Stimulated activated naive CD8-positive, alpha-beta T cell treated with anti-CD3 and anti-CD28 coated beads, Interleukin-15, Interleukin-2, amounts not matched to agents 100 ng/mL and 50 ng/mL, for 24 hours (primary cell): ENCODE results near the gene NUP188.
"Not testable (repeated sequence)": the region's sequence is repeated elsewhere in the genome, so short reads cannot be mapped to it uniquely, and the experiment has no call there.

Experiments
- H3K27ac Mint-ChIP-seq: one replicate; pipeline ENCODE4 v1.8.0; 2021; ENCODE audit warnings: mild to moderate bottlenecking, mixed read lengths
- H3K27me3 Mint-ChIP-seq: one replicate; pipeline ENCODE4 v1.8.0; 2021; ENCODE audit warnings: mixed read lengths
- H3K36me3 Mint-ChIP-seq: one replicate; pipeline ENCODE4 v1.8.0; 2021; ENCODE audit warnings: low read depth, mixed read lengths
- H3K4me1 Mint-ChIP-seq: one replicate; pipeline ENCODE4 v1.8.0; 2021; ENCODE audit warnings: low read depth, mixed read lengths
- H3K4me3 Mint-ChIP-seq: one replicate; pipeline ENCODE4 v1.8.0; 2021; ENCODE audit warnings: mild to moderate bottlenecking, mixed read lengths
- H3K9me3 Mint-ChIP-seq: one replicate; pipeline ENCODE4 v1.8.0; 2021; ENCODE audit warnings: mixed read lengths

The NUP188 gene

DNA sequence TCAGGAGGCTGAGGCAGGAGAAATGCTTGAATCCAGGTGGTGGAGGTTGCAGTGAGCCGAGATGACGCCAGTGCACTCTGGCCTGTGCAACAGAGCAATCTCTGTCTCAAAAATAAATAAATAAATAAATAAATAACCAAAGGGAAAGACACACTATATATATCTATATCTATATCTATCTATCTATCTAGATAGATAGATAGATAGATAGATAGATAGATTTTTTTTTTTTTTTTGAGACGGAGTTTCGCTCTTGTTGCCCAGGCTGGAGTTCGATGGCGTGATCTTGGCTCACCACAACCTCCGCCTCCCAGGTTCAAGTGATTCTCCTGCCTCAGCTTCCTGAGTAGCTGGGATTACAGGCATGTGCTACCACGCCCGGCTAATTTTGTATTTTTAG, 13.9 kb downstream of the NUP188 start:
- H3K27ac Mint-ChIP-seq, H3K9me3 Mint-ChIP-seq, H3K27me3 Mint-ChIP-seq, H3K4me3 Mint-ChIP-seq, H3K4me1 Mint-ChIP-seq: not testable (repeated sequence)
- H3K36me3 Mint-ChIP-seq: peaks cover 52% of the 10 kb centered on the region

DNA sequence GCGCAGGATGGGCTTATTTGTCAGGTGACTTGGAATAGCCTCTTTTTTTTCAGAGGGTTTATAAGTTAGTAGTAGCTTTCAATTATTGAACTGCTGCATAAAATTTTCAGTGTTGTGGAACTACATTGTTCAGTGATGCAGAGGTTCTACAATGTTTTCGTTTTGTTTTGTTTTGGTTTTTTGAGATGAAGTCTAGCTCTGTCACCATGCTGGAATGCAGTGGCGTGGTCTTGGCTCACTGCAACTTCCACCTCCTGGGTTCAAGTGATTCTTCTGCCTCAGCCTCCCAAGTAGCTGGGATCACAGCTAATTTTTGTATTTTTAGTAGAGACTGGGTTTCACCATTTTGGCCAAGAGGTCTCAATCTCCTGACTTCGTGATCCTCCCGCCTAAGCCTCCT, 22.0 kb downstream of the NUP188 start:
- H3K27ac Mint-ChIP-seq: no peak overlapping the region
- no peaks in the 10 kb centered on the region for H3K4me1 Mint-ChIP-seq
- H3K36me3 Mint-ChIP-seq: peaks cover 61% of the 10 kb centered on the region
- no peaks in the 10 kb centered on the region for H3K9me3 Mint-ChIP-seq
- H3K4me3 Mint-ChIP-seq: no peak overlapping the region
- no peaks in the 10 kb centered on the region for H3K27me3 Mint-ChIP-seq

DNA sequence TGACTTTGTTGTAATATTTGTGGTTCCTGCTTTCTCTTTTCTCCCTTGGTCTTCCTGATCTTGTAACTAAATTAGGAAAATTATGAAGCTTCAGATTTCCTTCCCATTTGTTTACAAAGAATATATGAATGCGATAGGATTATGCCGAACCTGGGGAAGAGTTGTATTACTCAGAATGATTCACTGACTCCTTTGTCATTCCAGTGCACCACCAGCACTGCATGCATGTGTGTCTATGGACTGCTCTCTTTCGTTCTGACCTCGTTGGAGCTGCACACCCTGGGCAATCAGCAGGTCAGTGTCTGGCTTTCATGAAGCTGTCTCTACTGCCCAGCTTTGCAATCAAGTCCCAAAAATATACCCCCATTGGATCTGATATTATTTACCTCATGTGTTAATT, 25.5 kb downstream of the NUP188 start:
- H3K4me3 Mint-ChIP-seq: no peak overlapping the region
- H3K27me3 Mint-ChIP-seq: no peaks in the 10 kb centered on the region
- peaks cover 71% of the 10 kb centered on the region for H3K36me3 Mint-ChIP-seq
- H3K27ac Mint-ChIP-seq: no peak overlapping the region
- H3K4me1 Mint-ChIP-seq: no peaks in the 10 kb centered on the region
- no peaks in the 10 kb centered on the region for H3K9me3 Mint-ChIP-seq

DNA sequence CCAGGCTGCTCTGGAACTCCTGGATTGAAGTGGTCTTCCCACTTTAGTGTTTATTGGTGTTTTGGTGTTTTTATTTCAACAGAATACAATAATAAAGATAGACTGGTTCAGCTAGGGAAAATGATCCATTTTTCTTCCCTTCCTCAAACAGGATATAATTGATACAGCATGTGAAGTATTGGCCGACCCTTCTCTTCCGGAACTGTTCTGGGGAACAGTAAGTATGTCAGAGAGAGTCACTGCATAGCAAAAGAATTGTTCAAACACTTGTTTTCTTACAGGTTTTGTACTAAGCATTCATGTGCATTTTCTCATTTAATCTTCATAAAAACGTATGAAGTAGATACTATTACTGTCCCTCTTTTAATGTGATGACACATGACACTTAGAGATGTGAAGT, 31.6 kb downstream of the NUP188 start:
- H3K4me1 Mint-ChIP-seq: no peaks in the 10 kb centered on the region
- H3K4me3 Mint-ChIP-seq: no peak overlapping the region
- H3K36me3 Mint-ChIP-seq: peaks cover 71% of the 10 kb centered on the region
- H3K27ac Mint-ChIP-seq: no peak overlapping the region
- no peaks in the 10 kb centered on the region for H3K27me3 Mint-ChIP-seq
- no peaks in the 10 kb centered on the region for H3K9me3 Mint-ChIP-seq

DNA sequence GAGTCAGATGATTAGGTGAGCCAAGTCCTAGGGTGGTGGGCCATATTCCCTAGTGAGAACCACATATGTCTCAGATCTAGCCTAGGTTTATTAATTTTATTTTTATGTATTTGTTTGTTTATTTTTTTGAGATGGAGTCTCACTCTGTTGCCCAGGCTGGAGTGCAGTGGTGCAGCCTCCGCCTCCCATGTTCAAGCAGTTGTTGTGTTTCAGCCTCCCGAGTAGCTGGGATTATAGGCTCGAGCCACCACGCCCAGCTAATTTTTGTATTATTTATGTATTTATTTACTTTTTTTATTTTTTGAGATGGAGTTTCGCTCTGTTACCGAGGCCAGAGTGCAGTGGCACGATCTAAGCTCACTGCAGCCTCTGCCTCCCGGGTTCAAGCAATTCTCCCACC, 36.0 kb downstream of the NUP188 start:
- H3K9me3 Mint-ChIP-seq: no peaks in the 10 kb centered on the region
- peaks cover 84% of the 10 kb centered on the region for H3K36me3 Mint-ChIP-seq
- H3K27me3 Mint-ChIP-seq: no peaks in the 10 kb centered on the region
- no peak overlapping the region for H3K4me3 Mint-ChIP-seq
- H3K4me1 Mint-ChIP-seq: no peaks in the 10 kb centered on the region
- no peak overlapping the region for H3K27ac Mint-ChIP-seq

DNA sequence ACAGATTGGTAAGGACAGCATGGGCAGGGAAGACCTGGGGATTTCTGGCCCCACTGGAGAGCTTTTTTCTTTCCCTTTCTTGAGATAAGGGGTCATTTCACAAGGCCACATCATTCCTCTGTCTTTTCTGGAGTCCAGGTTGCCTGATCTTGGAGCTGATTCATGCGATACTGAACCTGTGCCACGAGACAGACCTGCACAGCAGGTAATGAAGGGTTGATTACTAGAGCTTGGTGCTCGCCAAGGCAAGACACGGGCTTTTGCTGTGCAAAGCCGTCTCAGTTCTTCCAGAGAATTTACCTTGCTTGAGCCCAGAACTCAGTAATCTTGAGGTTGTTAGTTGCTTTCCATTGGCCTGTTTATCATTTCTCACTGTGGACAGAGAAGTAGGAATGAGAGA, 39.2 kb downstream of the NUP188 start:
- Mint-ChIP-seq H3K27ac (no peak overlapping the region), H3K27me3 (no peaks in the 10 kb centered on the region), H3K36me3 (peaks cover 64% of the 10 kb centered on the region), H3K4me1 (no peaks in the 10 kb centered on the region), H3K9me3 (no peaks in the 10 kb centered on the region), H3K4me3 (no peak overlapping the region)

DNA sequence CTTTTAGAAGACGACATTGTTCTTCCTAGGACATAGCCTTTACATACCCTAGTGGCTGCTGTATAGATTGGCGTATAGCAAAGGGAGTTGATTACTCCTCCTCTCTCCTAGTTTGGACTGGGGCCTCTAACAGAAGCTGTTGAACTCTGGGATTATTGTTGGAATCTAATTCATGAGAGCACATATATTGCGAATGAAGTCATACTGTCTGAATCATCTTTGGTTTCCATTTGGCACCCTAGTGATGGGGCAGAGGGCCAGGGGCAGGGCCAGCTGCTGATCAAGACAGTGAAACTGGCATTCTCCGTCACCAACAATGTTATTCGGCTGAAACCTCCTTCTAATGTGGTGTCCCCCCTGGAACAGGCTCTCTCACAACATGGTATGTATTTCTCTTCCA, 40.3 kb downstream of the NUP188 start:
- H3K4me1 Mint-ChIP-seq: no peaks in the 10 kb centered on the region
- no peaks in the 10 kb centered on the region for H3K27me3 Mint-ChIP-seq
- no peaks in the 10 kb centered on the region for H3K9me3 Mint-ChIP-seq
- H3K4me3 Mint-ChIP-seq: no peak overlapping the region
- no peak overlapping the region for H3K27ac Mint-ChIP-seq
- H3K36me3 Mint-ChIP-seq: peaks cover 62% of the 10 kb centered on the region

DNA sequence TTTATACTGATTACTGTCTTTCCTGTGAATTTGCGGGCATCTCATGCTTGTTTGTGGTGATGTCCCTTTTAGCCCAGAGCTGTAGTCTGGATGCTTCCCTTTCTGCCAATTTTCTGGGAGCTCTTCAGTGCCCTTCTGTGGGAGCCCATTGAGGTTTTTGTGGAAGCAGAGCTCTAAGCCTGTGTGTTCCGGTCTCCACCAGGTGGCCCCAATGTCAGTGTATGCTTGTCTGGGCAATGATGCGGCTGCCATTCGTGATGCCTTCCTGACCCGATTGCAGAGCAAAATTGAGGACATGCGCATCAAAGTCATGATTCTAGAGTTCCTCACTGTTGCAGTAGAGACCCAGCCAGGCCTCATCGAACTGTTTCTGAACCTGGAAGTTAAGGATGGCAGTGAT, 45.5 kb downstream of the NUP188 start:
- no peaks in the 10 kb centered on the region for H3K27me3 Mint-ChIP-seq
- H3K9me3 Mint-ChIP-seq: no peaks in the 10 kb centered on the region
- H3K36me3 Mint-ChIP-seq: peaks cover 65% of the 10 kb centered on the region
- H3K4me3 Mint-ChIP-seq: no peak overlapping the region
- no peaks in the 10 kb centered on the region for H3K4me1 Mint-ChIP-seq
- no peak overlapping the region for H3K27ac Mint-ChIP-seq

DNA sequence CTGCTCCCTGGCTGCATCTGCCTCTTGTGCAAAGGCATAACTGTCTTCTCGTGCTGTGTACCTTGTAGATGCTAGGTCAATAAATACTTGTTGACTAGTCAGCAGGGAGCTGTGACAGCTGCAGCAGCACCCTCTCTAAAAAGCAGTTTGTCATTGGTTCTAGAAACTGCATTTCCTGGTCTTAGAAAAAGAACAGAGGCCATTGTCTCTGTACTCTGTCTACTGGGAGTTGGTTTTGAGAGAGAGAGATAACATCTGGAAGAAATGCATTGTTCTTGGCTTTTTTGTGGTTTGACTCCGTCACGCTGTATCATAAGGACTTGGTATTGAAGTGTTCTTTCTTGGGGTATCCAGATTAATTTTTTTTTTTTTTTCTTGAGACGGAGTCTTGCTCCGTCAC, 48.3 kb downstream of the NUP188 start:
- no peaks in the 10 kb centered on the region for H3K9me3 Mint-ChIP-seq
- H3K27me3 Mint-ChIP-seq: no peaks in the 10 kb centered on the region
- H3K27ac Mint-ChIP-seq: no peak overlapping the region
- peaks cover 62% of the 10 kb centered on the region for H3K36me3 Mint-ChIP-seq
- no peak overlapping the region for H3K4me3 Mint-ChIP-seq
- H3K4me1 Mint-ChIP-seq: no peaks in the 10 kb centered on the region

DNA sequence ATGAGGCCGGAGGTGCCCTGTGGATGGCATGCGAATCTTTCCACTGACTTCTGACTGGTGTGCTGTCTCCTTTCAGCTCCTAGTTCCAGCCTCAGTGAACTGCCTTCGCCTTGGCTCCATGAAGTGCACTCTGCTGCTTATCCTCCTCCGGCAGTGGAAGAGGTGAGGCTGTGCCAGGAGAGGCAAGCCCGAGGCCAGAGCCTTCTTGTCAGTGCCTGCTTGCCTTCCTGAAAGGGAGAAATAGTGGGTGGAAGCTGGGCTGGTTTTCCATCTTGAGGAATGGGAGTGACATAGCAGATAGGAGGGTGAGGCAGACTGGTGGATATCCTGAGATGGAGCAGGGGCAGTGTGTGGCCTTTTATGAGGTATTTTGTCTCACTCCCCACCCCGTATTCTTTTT, 51.0 kb downstream of the NUP188 start:
- Mint-ChIP-seq H3K36me3 (peaks cover 77% of the 10 kb centered on the region), H3K9me3 (no peaks in the 10 kb centered on the region), H3K27ac (no peak overlapping the region), H3K27me3 (no peaks in the 10 kb centered on the region), H3K4me3 (no peak overlapping the region), H3K4me1 (no peaks in the 10 kb centered on the region)

DNA sequence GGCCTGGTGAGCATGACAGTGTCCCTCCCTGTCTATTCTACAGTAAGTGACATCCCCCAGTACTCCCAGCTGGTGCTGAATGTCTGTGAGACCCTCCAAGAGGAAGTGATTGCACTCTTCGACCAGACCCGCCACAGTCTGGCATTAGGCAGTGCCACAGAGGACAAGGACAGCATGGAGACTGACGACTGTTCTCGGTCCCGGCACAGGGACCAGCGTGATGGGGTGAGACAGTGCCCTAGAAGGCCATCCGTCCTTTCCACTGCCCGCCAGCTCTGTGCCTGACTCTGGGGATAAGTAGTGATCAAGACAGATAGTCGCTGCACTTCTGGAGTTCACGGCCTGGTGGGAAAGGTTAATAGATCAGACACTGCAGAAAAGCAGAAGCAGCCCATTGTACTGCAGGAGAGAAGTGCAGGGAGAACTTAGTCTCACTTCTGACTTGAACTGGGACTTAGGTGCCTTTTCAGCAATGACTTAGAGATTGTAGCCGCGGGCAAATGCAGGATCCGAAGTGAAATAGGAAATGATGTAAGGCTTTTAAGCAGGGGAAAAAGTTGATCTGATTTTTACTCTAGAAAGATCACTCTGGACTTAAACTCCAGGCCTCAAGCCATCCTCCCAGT, 52.2 kb downstream of the NUP188 start:
- Mint-ChIP-seq H3K36me3 (peaks cover 67% of the 10 kb centered on the region), H3K4me3 (no peak overlapping the region), H3K27ac (no peak overlapping the region), H3K9me3 (no peaks in the 10 kb centered on the region), H3K4me1 (no peaks in the 10 kb centered on the region), H3K27me3 (no peaks in the 10 kb centered on the region)

DNA sequence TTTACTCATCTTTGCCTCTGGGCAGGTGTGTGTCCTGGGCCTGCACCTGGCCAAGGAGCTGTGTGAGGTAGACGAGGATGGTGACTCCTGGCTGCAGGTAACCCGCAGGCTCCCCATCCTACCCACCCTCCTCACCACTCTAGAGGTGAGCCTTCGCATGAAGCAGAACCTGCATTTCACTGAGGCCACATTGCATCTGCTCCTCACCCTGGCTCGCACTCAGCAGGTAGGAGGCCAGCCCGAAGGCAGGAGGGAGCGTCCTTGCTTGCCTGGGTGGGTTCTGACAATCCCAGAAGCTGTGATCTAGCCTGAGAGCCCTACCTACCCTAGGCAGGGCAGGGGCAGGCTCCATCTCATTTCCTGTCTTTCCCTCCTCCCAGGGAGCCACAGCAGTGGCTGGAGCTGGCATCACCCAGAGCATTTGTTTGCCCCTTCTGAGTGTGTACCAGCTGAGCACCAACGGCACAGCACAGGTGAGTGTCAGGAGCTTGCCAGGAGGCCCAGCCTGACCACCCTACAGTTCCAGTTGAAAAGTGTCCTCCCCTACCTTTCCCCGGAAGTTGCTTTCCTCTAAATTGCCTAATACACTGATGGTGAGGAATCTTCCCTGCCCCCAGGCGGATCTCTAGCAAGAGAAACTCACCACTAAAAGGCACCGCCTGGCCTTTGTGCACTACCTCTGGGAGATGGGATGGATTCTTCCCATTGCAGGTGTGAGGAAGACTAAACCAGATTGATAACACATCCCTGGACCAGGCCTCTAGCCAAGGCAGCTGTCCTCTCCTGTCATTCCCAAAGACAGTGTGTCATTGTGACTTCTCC, 54.2 kb downstream of the NUP188 start:
- Mint-ChIP-seq H3K4me1 (no peaks in the 10 kb centered on the region), H3K27ac (peak overlapping the region; percentile 26), H3K9me3 (no peaks in the 10 kb centered on the region), H3K27me3 (no peaks in the 10 kb centered on the region), H3K4me3 (no peak overlapping the region), H3K36me3 (peaks cover 67% of the 10 kb centered on the region)

DNA sequence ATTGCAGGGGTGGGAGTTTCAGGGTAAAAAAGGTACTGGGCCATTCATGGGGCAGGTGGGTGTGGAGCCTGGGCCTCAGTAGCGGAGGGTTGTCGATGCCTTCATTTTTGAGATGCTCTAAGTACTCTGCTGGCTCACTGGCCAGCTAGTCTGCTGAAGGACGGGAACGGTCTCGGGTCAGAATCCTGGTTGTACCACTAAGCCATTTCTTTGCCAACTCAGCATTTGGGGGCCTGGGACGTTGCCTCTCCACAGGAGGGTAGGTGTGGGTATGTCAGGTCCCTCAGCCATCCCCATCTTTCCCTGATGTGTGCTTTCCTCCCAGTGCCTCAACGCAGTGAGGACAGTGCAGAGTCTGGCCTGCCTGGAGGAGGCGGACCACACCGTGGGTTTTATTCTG, 55.5 kb downstream of the NUP188 start:
- Mint-ChIP-seq H3K4me1 (no peaks in the 10 kb centered on the region), H3K36me3 (peaks cover 64% of the 10 kb centered on the region), H3K27me3 (no peaks in the 10 kb centered on the region), H3K27ac (no peak overlapping the region), H3K4me3 (no peak overlapping the region), H3K9me3 (no peaks in the 10 kb centered on the region)

DNA sequence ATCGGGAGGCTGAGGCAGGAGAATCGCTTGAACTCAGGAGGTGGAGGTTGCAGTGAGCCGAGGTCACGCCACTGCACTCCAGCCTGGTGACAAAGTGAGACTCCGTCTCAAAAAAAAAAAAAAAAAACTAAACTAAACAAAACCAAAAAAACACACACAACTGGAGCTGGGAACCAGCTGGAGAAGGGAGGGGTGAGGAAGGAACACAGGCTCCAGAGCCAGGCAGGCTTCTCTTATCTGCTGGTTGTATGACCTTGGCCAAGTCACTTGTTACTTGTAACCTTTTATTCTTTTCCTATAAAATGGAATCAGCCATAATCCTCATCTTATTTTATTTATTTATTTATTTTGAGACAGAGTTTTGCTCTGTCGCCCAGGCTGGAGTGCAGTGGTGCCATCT, 56.7 kb downstream of the NUP188 start:
- peaks cover 56% of the 10 kb centered on the region for H3K36me3 Mint-ChIP-seq
- H3K4me3 Mint-ChIP-seq, H3K9me3 Mint-ChIP-seq, H3K27me3 Mint-ChIP-seq, H3K4me1 Mint-ChIP-seq, H3K27ac Mint-ChIP-seq: not testable (repeated sequence)

DNA sequence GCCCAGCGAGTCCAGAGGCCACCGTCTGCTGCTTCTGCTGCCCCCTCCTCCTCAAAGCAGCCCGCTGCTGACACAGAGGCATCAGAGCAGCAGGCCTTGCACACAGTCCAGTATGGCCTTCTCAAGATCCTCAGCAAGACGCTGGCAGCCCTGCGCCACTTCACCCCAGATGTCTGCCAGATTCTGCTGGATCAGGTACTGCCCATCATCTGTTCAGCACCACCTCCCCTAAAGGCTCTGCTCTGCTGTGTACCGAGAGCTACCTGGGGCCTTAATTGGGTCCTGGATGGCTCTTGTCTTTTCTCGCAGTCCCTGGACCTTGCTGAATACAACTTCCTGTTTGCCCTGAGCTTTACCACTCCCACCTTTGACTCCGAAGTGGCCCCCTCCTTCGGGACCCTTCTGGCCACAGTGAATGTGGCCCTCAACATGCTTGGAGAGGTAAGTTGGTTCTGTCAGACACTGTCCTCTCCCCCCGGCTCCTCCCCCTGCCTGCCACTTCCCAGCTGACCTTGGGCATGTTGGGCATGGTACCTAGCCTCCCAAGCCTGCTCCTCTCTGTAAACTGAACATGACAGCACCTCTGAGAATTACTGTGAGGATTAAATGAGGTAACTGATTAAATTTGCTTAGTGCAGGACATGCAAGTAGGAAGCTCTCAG, 58.0 kb downstream of the NUP188 start:
- Mint-ChIP-seq H3K36me3 (peaks cover 56% of the 10 kb centered on the region), H3K9me3 (no peaks in the 10 kb centered on the region), H3K27me3 (no peaks in the 10 kb centered on the region), H3K4me3 (no peak overlapping the region), H3K27ac (no peak overlapping the region), H3K4me1 (no peaks in the 10 kb centered on the region)
